HG03064 (cell line): ENCODE data around the gene TRABD2A.
A peak's percentile ranks its signal among the peaks of the same experiment; 100 is the strongest.
"Not testable (repeated sequence)": the region's sequence is repeated elsewhere in the genome, so short reads cannot be mapped to it uniquely, and the experiment has no call there.

Experiments used
- ATAC-seq: cut with Tn5 transposase; IDR thresholded peaks from one replicate; pipeline ENCODE4 v1.9.1; 2021; ENCODE audit warnings: low read depth; ENCODE audit not compliant: unreplicated experiment

The TRABD2A gene

DNA sequence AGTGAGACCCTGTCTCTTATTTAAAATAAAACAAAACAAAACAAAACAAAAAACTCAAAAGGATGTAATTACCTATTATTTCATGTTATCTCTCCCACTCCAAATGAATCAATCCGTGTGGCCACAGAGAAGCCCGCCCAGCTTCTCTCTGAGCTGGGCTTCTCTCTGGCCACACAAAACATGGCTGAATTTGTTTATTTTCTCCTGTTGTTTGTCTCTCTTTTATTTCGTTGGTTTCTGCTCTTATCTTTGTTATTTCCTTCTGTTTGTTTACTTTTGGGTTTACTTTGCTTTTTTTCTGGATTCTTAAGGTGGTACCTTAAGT is 1.5 kb upstream of the TRABD2A start:
- no peak for ATAC-seq

- ATAC-seq: peak; percentile 57
These were observed 913 bp upstream of the TRABD2A start for GRCh38 chr2:84881581-84882413.

DNA sequence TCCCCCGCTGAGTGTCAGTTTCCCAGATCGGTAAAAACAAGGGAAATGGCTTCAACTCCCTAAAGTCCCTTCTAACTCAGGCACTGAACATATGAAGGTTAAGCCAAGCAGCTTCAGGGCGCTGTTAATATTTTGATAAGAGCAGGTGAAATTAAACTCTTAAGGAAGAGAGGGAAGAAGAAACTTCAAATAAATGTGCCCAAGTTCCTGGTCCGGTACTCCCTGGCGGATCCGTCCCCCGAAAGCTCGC is 564 bp downstream of the TRABD2A start:
- no peak for ATAC-seq

- no peak for ATAC-seq
These were observed 1.1 kb downstream of the TRABD2A start for GRCh38 chr2:84879584-84880394.

GRCh38 chr2:84878896-84879583 is 1.8 kb downstream of the TRABD2A start:
- no peak for ATAC-seq

DNA sequence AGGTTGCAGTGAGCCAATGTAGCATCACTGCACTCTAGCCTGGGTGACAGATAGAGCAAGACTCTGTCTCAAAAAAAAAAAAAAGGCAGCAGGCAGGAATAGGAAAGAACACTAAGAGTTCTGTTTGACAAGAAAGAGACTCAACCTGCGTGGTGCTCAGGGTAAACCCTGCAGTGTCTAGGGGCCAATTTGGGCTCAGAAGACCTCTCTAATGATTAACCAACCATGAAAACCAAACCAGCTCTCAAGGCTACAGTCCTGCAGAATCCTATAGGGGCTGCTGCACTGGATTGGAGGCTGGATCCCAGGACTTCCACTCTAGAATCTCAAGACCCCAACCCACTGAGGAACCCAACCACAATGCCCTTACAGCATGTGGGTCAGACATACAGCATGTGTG is 2.4 kb downstream of the TRABD2A start:
- ATAC-seq: no peak

- ATAC-seq: no peak
These were observed 4.5 kb downstream of the TRABD2A start for GRCh38 chr2:84876369-84876768.

GRCh38 chr2:84875619-84876018 is 5.3 kb downstream of the TRABD2A start:
- not testable (repeated sequence) for ATAC-seq

DNA sequence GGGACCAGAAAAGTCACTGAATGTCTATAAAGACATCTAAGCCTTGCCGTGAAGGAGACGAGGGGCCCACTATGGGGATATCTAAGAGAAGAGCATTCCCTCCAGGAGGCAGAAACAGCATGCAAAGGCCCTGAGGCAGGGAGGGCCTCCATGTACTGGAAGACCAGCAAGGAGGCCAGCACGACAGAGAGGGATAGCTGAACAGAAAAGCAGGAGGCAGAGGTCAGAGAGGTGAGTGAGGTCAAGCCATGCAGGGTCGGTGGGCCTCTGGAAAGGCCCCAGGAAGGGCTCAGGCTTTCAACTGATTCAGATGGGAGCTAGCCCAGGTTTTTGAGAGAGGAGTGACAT is 5.7 kb downstream of the TRABD2A start:
- no peak for ATAC-seq

- no peak for ATAC-seq
These were observed 6.3 kb downstream of the TRABD2A start for GRCh38 chr2:84874381-84875212.

- ATAC-seq: no peak
These were observed 7.5 kb downstream of the TRABD2A start for GRCh38 chr2:84873350-84873749.

DNA sequence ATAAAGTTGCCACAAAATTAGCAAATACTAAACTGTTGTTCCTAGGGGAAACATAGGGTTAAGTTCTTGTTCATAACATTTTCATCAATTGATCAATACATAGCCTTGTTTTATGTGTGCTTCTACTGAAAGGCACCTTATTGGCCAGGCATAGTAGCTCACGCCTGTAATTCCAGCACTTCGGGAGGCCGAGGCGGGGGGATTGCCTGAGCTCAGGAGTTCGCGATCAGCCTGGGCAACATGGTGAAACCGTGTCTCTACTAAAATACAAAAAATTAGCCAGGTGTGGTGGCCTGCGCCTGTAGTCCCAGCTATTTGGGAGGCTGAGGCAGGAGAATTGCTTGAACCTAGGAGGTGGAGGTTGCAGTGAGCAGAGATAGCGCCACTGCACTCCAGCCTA is 8.2 kb downstream of the TRABD2A start:
- ATAC-seq: not testable (repeated sequence)

GRCh38 chr2:84870306-84870705 is 10.6 kb downstream of the TRABD2A start:
- no peak for ATAC-seq

- not testable (repeated sequence) for ATAC-seq
These were observed 12.6 kb downstream of the TRABD2A start for GRCh38 chr2:84868327-84868726.

DNA sequence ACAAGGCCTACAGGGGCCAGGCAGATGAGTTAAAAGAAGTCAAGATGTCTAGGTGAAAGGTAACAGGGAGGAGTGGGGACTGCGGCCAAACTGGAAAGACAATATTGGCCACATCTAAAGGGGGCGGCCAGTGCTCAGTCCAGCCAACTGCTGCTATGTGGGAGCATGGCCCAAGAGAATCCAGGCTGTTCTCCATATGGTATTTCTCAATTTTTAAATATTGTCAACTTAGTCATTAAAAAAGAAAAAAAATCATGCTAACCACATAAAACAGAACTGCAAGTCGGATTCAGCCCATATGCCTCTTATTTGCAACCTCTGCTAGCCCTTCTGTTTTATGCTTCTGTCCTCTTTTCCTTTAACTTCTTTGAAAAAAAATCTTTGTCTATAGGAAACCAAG is 14.8 kb downstream of the TRABD2A start:
- ATAC-seq: no peak

- ATAC-seq: no peak
These were observed 15.6 kb downstream of the TRABD2A start for GRCh38 chr2:84865181-84865783.

GRCh38 chr2:84862006-84862405 is 18.9 kb downstream of the TRABD2A start:
- no peak for ATAC-seq

DNA sequence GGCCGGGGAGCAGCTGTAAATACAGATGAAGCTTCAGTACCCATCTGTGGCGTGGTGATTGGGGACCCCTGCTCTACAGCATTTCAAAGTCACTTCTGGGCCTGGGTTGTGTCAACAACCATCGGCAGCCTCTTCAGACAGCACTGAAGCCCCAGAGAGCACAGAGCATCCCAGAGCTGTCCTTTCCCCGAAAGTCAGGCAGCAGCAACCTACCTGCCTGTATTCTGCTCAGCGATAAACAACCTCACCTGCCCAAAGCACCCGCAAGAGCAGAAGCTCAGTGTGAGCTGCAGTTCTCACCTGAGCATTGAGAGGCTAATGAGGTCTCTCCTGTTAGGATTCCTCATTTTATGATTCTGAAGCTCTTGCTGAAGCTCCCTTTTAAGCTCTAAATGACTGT is 19.3 kb downstream of the TRABD2A start:
- no peak for ATAC-seq

DNA sequence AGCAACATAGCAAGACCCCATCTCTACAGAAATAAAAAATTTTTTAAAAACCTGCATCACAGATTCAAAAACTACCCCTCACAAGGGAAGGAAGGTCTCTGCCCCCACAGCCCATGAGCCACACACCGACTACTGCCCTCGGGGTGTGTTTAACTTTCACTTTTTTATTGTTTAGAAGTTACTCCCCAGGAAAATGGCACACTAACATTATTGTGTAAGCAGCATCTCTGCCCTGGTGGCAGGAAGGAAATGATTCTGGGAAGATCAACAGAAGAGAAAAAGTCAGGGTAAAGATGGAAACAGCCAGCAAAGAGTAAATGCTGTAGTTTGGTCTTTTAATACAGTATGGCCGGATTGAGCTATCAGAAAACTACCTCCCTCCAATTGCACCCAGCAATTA is 21.9 kb downstream of the TRABD2A start:
- no peak for ATAC-seq

DNA sequence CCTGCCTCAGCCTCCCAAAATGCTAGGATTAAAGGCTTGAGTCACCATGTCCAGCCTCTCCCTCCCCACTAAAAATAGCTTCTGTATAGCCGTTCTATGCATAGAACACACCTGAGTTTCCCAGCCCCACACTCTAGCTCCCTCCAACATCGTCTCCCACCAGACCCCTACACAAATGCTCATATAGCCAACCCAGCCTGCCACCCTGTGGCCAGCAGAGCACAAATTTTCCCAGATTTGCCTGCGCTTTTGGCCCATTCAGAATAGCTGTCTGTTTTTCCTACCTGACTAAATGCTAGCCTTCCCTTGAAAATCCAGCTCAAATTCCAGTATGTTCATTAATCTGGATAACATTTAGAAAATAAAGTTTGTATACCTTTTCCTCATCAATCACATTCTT is 22.8 kb downstream of the TRABD2A start:
- no peak for ATAC-seq
